ENCODE results near the gene MVK.

- TF ChIP-seq POLR2A (IDR thresholded peaks at IDR 0.05; ENCODE audit: low read depth, low read length) (no peak), CTCF (conservative IDR thresholded peaks at IDR 0.05; ENCODE audit: low read depth, low read length) (no peak), CEBPB (IDR thresholded peaks at IDR 0.05; ENCODE audit: low read depth, low read length) (no peak), ELK1 (IDR thresholded peaks at IDR 0.05; ENCODE audit: borderline replicate concordance, low read depth, low read length) (no peak), BHLHE40 (IDR thresholded peaks at IDR 0.05; ENCODE audit: low read depth, low read length) (no peak), MAZ (IDR thresholded peaks at IDR 0.05; ENCODE audit: borderline replicate concordance, low read depth, low read length) (no peak), RCOR1 (IDR thresholded peaks at IDR 0.05; ENCODE audit: insufficient replicate concordance, low read length) (no peak), RFX5 (IDR thresholded peaks at IDR 0.05; ENCODE audit: low read depth, low read length) (no peak), USF2 (IDR thresholded peaks at IDR 0.05; ENCODE audit: low read depth, low read length) (no peak)
These were observed 15.1 kb downstream of the MVK start for GRCh38 chr12:109588461-109589239.
